Brain microvascular endothelial cell (primary cell): Measurements from ENCODE around the gene CTAGE1.

ENCODE experiments used
- DNase-seq: peaks from one replicate; pipeline ENCODE4 v3.0.0-alpha.2; 2020
- H3K27ac ChIP-seq: fragments of 250-450 bp; sonication (Bioruptor Pico); 2 replicates; pipeline ENCODE4 v1.5.1; 2020; ENCODE audit warnings: mild to moderate bottlenecking, moderate library complexity
- H3K27me3 ChIP-seq: fragments of 250-450 bp; sonication (Bioruptor Pico); replicated peaks from 2 replicates; pipeline ENCODE4 v1.5.1; 2020; ENCODE audit warnings: mild to moderate bottlenecking
- H3K36me3 ChIP-seq: fragments of 250-450 bp; sonication (Bioruptor Pico); replicated peaks from 2 replicates; pipeline ENCODE4 v1.5.1; 2020; ENCODE audit warnings: mild to moderate bottlenecking
- H3K4me3 ChIP-seq: 2 replicates; pipeline ENCODE4 v1.5.1; 2011; ENCODE audit warnings: low read depth, mild to moderate bottlenecking, control low read depth, low read length, moderate library complexity
- CTCF ChIP-seq: IDR thresholded peaks from 2 replicates; pipeline ENCODE4 v1.5.1; 2011; ENCODE audit warnings: low read depth, mild to moderate bottlenecking, moderate library complexity, low read length, control low read depth, inconsistent platforms; ENCODE audit errors: missing control alignments
- in situ Hi-C: cut with HindIII; loops from 2 replicates; pipeline ENCODE4 v1.10.0; 2017; ENCODE audit warnings: low sequenced_read_pairs, low pct_ligation_motif_present

The CTAGE1 gene

GRCh38 chr18:22417496-22418188 lies at the start of gene CTAGE1:
TSS of gene CTAGE1 (minus strand) at chr18:22417915. CDS start at chr18:22417811, 104 bp downstream.
- H3K27ac ChIP-seq: peak within 1 kb of the TSS; percentile 40

GRCh38 chr18:22466608-22467395 lies 49.1 kb upstream of the CTAGE1 start:
- Histone ChIP-seq H3K27ac (peak overlapping the region; percentile 96), H3K36me3 (no peaks in the 10 kb centered on the region), H3K4me3 (no peak overlapping the region), H3K27me3 (no peaks in the 10 kb centered on the region)
- peak; percentile 86 for DNase-seq
- in situ Hi-C loops: no loop called here
- no peak for TF ChIP-seq CTCF

More at GRCh38 chr18:22417496-22418188, at the start of gene CTAGE1:
- peak; percentile 21 for DNase-seq
- in situ Hi-C loops: no loop called here
- no peaks in the 10 kb centered on the region for H3K27me3 ChIP-seq
- H3K4me3 ChIP-seq: no peak within 1 kb of the TSS
- H3K36me3 ChIP-seq: no peaks in the 10 kb centered on the region
- no peak for TF ChIP-seq CTCF

GRCh38 chr18:22465859-22466457 lies 48.2 kb upstream of the CTAGE1 start:
- Histone ChIP-seq H3K36me3 (no peaks in the 10 kb centered on the region), H3K27ac (peak overlapping the region; percentile 96), H3K27me3 (no peaks in the 10 kb centered on the region), H3K4me3 (no peak overlapping the region)
- TF ChIP-seq CTCF: no peak
- peak; percentile 97 for DNase-seq
- in situ Hi-C loops: no loop called here

- no peak for DNase-seq
- in situ Hi-C loops: no loop called here
- Histone ChIP-seq H3K36me3 (no peaks in the 10 kb centered on the region), H3K4me3 (no peak overlapping the region), H3K27ac (no peak overlapping the region), H3K27me3 (no peaks in the 10 kb centered on the region)
- no peak for TF ChIP-seq CTCF
These were observed 45.4 kb upstream of the CTAGE1 start for GRCh38 chr18:22463076-22463475.

GRCh38 chr18:22459491-22459890 lies 41.8 kb upstream of the CTAGE1 start:
- in situ Hi-C loops: no loop called here
- H3K27ac ChIP-seq: no peak overlapping the region
- no peaks in the 10 kb centered on the region for H3K27me3 ChIP-seq
- no peak for DNase-seq
- H3K36me3 ChIP-seq: no peaks in the 10 kb centered on the region
- no peak overlapping the region for H3K4me3 ChIP-seq
- TF ChIP-seq CTCF: no peak
